GM20000 (cell line): ENCODE data around the gene SLAMF8.

Experiments used
- DNase-seq: peaks from one replicate; pipeline ENCODE4 v3.0.0; 2012; ENCODE audit warnings: low spot score
- TF ChIP-seq, protein P1 (sequence below): IDR thresholded peaks from 2 replicates; pipeline ENCODE4 v1.5.1; 2012; ENCODE audit warnings: mild to moderate bottlenecking, control low read depth; ENCODE audit errors: extremely low read depth, missing control alignments

The SLAMF8 gene

DNA sequence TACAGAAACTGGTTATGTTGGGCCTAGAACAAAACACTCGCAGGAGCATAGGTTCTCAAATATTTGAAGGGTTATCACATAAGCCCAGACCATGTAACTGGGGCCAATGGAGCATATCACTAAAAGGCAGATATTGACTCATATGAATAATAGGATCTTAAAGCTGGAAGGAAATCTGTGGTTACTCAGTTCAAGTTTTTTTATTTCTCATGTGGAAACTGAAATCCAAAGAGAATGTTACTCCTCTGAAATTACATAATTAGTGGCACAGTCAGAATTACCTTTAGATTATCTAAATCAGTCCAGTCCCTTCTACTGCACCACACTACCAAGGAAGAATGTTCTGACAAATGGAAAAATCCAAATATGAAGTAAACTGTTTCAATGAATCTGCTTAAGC is 12.0 kb downstream of the SLAMF8 start:
- TF ChIP-seq, protein P1, sequence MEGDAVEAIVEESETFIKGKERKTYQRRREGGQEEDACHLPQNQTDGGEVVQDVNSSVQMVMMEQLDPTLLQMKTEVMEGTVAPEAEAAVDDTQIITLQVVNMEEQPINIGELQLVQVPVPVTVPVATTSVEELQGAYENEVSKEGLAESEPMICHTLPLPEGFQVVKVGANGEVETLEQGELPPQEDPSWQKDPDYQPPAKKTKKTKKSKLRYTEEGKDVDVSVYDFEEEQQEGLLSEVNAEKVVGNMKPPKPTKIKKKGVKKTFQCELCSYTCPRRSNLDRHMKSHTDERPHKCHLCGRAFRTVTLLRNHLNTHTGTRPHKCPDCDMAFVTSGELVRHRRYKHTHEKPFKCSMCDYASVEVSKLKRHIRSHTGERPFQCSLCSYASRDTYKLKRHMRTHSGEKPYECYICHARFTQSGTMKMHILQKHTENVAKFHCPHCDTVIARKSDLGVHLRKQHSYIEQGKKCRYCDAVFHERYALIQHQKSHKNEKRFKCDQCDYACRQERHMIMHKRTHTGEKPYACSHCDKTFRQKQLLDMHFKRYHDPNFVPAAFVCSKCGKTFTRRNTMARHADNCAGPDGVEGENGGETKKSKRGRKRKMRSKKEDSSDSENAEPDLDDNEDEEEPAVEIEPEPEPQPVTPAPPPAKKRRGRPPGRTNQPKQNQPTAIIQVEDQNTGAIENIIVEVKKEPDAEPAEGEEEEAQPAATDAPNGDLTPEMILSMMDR: no peak
- no peak for DNase-seq

DNA sequence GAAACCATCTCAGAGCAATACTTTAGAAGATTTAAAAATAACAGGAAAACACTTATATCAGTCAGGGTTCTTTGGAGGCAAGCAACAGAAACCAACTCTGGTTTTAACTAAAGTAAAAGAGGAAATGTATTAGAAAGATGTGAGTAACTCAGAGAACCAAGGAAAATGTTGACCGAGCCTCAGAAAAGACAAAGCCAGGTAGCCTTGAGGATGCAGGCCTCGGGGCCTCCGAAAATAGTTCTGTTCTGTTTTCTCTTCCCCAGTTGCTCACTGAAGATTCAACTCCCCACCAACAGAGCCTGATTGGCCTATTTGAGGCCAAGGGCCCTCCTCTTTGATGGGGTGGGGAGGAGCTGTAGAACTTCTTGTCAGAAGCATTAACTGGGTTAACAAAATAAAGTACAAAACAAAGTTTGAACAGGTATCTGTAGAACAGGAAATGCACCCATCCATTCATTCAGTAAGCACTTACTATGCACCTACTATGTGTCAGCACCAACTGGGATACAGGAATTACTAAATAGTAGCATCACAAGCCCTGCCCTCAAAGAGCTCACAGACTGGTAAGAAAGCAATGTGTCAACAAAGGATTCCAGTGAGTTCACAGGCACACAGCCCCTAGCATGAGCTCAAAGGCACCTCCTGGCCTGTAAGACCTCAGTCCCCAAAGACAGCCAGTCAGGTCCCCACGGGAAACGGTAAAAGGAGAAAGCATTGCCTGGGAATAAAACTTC is 12.6 kb downstream of the SLAMF8 start:
- peak; percentile 62 for DNase-seq
- TF ChIP-seq, protein P1: no peak

DNA sequence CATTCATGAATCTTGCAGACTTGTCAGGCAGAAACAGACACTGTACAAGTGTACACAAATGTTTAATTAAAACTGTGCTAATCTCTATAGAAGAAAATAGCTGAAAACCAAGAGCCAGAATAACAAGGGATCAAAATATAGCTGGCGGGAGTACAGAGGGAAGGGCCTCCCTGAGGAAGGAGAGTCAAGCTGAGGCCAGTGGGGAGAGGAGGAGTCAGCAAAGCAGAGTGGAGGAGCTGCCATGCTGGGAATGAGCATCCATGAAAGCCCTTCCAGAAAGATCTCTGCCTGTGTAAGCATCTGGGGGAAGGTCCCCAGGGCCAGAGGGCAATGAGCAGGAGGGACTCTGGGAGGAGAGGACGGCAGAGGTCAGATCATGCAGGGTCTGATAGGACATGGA is 15.1 kb downstream of the SLAMF8 start:
- no peak for DNase-seq
- TF ChIP-seq, protein P1: no peak

DNA sequence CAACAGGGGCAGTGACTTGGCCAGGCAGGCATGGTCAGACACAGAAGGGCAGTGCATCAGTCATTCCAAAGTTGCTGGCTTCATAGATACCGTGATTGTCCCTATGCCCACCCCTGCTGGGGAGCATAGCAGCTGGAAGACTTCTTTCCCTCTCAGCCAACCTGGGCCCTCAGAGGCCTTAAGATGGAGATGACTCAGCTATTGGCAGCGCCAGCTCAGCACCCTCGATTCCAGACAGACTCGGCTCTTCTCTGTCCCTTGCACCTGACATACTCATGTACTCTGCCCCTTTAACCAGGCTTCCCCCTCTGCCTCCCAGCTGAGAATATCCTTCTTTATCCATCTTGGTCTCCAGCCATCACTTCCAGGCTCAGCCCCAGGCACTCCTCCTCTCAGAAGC is 16.8 kb downstream of the SLAMF8 start:
- TF ChIP-seq, protein P1: no peak
- DNase-seq: no peak

DNA sequence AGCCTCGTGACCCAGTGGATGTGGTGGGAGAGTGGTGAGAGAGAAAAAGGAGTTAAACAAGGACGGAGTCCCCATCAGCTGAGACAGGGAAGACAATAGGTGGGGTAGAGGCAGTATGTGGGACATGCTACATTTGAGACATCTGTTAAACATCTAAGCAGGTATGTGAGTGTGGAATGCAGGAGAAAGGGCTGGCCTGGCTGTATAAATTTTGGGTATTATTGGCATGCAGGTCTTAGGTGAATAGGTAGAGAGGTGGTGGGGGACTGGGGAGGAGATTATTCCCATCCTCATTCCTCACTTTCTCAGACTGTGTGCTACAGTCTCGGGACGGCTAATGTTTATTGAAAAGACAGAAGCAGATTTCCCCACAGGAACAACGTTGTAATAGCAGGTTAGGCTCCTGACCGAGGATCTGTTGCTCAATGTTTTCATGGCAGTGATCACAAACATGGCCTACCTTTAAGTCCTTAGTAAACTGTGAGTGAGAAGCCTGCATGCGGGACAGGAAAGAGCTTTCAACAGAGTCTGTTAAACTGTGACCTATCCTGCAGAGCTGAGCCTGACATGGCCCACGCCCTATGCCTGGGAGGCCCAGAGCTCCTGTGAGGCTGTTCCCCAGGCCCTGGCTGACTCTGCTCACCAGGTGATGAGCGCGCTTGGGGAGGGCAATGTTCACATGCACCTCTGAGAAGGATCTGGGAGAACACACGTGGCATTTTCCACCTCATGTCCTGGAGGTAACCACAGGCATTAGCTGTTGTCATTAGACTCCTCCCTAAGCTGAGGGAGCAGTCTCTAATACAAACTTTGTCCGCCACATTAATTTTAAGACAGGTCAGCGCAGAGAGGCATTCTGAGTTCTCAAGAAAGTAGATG is 19.3 kb downstream of the SLAMF8 start:
- no peak for DNase-seq
- TF ChIP-seq, protein P1: no peak

DNA sequence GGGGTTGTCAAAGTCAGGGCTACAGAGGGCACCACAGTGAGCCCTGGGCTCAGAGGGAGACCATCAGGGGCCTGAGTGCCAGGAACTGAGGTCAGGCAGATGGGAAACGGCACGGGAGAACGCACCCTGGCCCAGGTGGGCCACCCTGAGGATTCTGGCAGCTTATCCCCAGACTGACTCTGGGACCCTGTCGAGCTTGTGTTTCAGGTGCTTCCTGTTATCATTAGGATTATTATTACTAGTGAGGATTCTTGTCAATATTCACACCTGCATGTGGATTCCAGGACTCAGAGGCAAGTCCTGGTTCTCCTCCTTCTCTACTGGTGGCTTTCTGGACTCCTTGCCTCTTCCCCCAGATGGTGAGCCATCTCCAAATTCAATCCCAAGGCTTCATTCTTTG is 20.6 kb downstream of the SLAMF8 start:
- TF ChIP-seq, protein P1: no peak
- no peak for DNase-seq

DNA sequence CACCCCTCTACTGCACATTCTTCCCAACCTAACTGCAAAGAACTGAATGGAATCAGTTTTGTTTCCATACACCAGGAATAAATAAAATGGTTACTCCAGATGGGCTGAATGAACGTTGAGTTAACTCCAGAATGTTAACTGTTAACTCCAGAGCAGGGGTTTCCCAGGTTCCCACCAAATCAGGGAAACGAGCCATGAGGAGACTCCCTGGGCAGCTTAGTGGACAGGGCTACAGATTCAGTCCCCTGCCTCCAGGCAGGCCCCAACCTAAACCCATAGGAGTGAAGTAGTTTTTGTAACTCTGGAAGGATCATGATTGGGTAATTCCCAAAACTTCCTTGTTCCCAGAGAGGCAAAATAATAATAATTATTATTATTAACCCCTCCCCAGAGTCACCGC is 21.7 kb downstream of the SLAMF8 start:
- no peak for DNase-seq
- TF ChIP-seq, protein P1: no peak
